Heart left ventricle (tissue), 16 donors: Measurements from ENCODE around the gene KLHDC10. TPM values are rescaled to one million over a fixed set of nuclear protein-coding genes. Genes with fewer than 3 reads are reported as not detected.

Experiments used
- ATAC-seq, 4 donors: fragments of 200-7000 bp; cut with Tn5 transposase; one replicate each; pipeline ENCODE4 v1.9.1; 2020 to 2022; ENCODE audit warnings: moderate library complexity in 4 of 4, mild to moderate bottlenecking in 3 of 4, moderate number of reproducible peaks in 1 of 4
- DNase-seq, 5 donors: peaks; one replicate each; pipeline ENCODE4 v3.0.0-alpha.2; 2020
- H3K27ac ChIP-seq, 12 donors: fragments of 200-600 bp; sonication (generic) in 4 of 12; one replicate each; pipeline versions ENCODE4 v1.5.0 to v1.8.0; 2016 to 2022; ENCODE audit warnings: mild to moderate bottlenecking in 2 of 12
- H3K27me3 ChIP-seq, 9 donors: fragments of 200-600 bp; sonication (generic) in 2 of 9; one replicate each; pipeline versions ENCODE4 v1.5.1 to v1.8.0; 2016 to 2022; ENCODE audit warnings: mild to moderate bottlenecking in 3 of 9
- H3K36me3 ChIP-seq, 9 donors: fragments of 200-600 bp; sonication (generic) in 2 of 9; one replicate each; pipeline versions ENCODE4 v1.5.0 to v1.8.0; 2018 to 2022; ENCODE audit warnings: mild to moderate bottlenecking in 2 of 9
- H3K4me1 ChIP-seq, 12 donors: fragments of 200-600 bp; sonication (generic) in 4 of 12; one replicate each; pipeline versions ENCODE4 v1.5.0 to v1.8.0; 2016 to 2022; ENCODE audit warnings: mild to moderate bottlenecking in 3 of 12
- H3K4me3 ChIP-seq, 12 donors: fragments of 200-600 bp; sonication (generic) in 4 of 12; one replicate each; pipeline versions ENCODE4 v1.5.0 to v1.8.0; 2017 to 2022; ENCODE audit warnings: mild to moderate bottlenecking in 9 of 12, moderate library complexity in 4 of 12
- H3K9me3 ChIP-seq, 12 donors: fragments of 200-600 bp; sonication (generic) in 4 of 12; one replicate each; pipeline versions ENCODE4 v1.5.0 to v1.8.0; 2016 to 2022; ENCODE audit warnings: mild to moderate bottlenecking in 1 of 12
- CTCF ChIP-seq, 12 donors: fragments of 200-600 bp; sonication (generic) in 4 of 12; IDR thresholded peaks; one replicate each; pipeline versions ENCODE4 v1.5.0 to v1.8.0; 2018 to 2022; ENCODE audit warnings: antibody characterized with exemption in 12 of 12, mild to moderate bottlenecking in 5 of 12
- POLR2A ChIP-seq, 2 donors: fragments of 450-650 bp; IDR thresholded peaks; one replicate each; pipeline ENCODE4 v1.6.1; 2017; ENCODE audit warnings: antibody characterized with exemption in 2 of 2, mild to moderate bottlenecking in 2 of 2, moderate library complexity in 2 of 2
- WGBS, 4 donors: extraction: QIAGEN DNeasy Blood & Tissue Kit in 2 of 4; methylation state at CpG; one replicate each; pipeline versions ENCODE4 v1.1.5 to v1.1.7; 2013 to 2018; 5-methylcytosine and 5-hydroxymethylcytosine counted together
- intact Hi-C, 10 donors: fragments of 100-400 bp; cut with DNase I; formaldehyde crosslinking; loops; one replicate each; pipeline versions ENCODE4 v1.11.1 to v1.14.2; 2022
- polyA plus RNA-seq, 2 donors: library from polyadenylated mRNA; stranded (reverse); fragments of 200-250 nt; gene quantifications; one replicate each; pipeline ENCODE4 v1.2.3, GENCODE V29; 2013
- total RNA-seq, 9 donors: library from RNA; depleted of rRNA in 2 of 9; stranded (reverse); fragments of >200 nt in 2 of 9; fragmentation: NEBNext Ultra II Directional in 3 of 9; extraction: Animal tissue kit (Norgen Biotek cat#: 25700) in 3 of 9; gene quantifications; one replicate each; pipeline versions ENCODE4 v1.1.0 to v1.2.4, GENCODE V29; 2016 to 2023
- donor health status: ischemic (EF 13 %, LVEDD 7.1; RV severe dilation, severe dysfunction).
- donor health status: healthy with polysubstance abuse.
- donor health status: DM: no; HTN: yes; CAD: no.
- donor health status: DM: no; HTN: no; CAD: no.
- donor health status: ischemic (EF 25% LVEDD 6.9; RV normal size, moderate dysfunction).
- donor health status: ischemic (EF 25% LVEDD 5.7; RV mildly dilated, moderate dysfunction).
- donor health status: healthy.
- donor health status: DM: yes; HTN: yes; CAD: no.
- donor health status: ischemic (EF 35%, LVEDD 5.7; RV mildly dilated, moderate dysfunction).
- donor health status: nonischemic (EF 11% LVEDD 7.7; RV severe dilation, severe dysfunction).
- donor health status: DM: yes; HTN: yes; CAD: no.
- donor health status: PGD.
- donor health status: ischemic (EF 29% LVEDD 5.4; RV normal size, mild dysfunction).
- donor health status: nonischemic (EF 23%, LVEDD 6.1; RV moderate dilation, normal function).

KLHDC10 gene
- total and polyA plus RNA-seq, 11 donors, result 7.0 to 32.6 (median 26.4) TPM

DNA sequence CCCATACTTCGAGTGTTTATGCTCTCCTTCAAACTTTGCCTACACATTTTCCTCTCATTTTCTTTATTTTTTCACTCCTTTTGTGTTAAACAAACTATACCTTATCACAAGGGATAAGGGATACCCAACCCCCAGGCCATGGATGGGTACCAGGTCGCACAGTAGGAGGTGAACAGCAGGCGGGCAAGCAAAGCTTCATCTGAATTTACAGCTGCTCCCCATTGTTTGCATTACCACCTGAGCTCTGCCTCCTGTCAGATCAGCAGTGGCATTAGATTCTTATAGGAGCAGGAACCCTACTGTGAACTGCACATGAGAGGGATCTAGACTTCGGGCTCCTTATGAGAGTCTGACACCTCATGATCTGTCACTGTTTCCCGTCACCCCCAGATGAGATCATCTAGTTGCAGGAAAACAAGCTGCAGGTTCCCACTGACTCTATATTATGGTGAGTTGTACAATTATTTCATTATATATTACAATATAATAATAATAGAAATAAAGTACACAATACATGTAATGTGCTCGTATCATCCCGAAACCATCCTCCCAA lies 47.6 kb upstream of the KLHDC10 start:
- ATAC-seq (no peak), DNase-seq (no peak)
- H3K36me3 ChIP-seq, result peaks cover 0 to 100% (median 97%) of the 10 kb centered on the region in 9 donors
- peak overlapping the region in 7 of 12 donors; percentile 4 to 82 (median 76) for H3K27ac ChIP-seq
- H3K27me3 ChIP-seq, result no peaks in the 10 kb centered on the region
- TF ChIP-seq POLR2A (IDR thresholded peaks at IDR 0.05), result no peak
- no peak for TF ChIP-seq CTCF (IDR thresholded peaks at IDR 0.05)
- intact Hi-C loops, result no loop called here
- H3K4me3 ChIP-seq, result no peak overlapping the region
- peaks cover 0 to 14% (median 0%) of the 10 kb centered on the region in 12 donors for H3K4me1 ChIP-seq
- 89 to 91% (median 90%) methylated on average over 7 of the region's 7 CpGs for WGBS, 4 donors
- no peaks in the 10 kb centered on the region for H3K9me3 ChIP-seq

DNA sequence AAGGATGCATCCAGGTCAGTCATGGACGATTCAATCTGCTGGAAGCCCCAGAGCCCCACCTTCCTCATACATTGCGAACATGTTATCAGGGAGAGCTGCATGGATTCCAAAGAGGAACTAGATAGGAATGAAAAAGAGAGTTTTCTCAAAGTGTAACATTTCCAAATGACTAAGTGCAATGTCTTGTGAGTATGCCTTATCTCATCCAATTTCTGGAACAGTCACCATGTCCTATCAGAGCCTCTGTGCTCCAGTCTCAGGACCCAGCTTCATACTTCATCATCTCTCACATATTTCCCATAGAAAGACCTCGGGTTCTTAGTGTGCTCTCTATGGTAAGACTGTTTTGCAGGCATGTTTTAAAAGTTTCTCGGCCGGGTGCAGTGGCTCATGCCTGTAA lies 45.9 kb upstream of the KLHDC10 start:
- Histone ChIP-seq H3K27me3 (no peaks in the 10 kb centered on the region), H3K9me3 (no peaks in the 10 kb centered on the region), H3K27ac (no peak overlapping the region), H3K4me1 (peaks cover 0 to 14% (median 0%) of the 10 kb centered on the region in 12 donors), H3K4me3 (no peak overlapping the region), H3K36me3 (peaks cover 0 to 100% (median 98%) of the 10 kb centered on the region in 9 donors)
- ATAC-seq (no peak), DNase-seq (no peak)
- whole genome bisulfite sequencing, 4 donors, result 92 to 94% (median 92%) methylated on average over 5 of the region's 5 CpGs
- intact Hi-C loops, result no loop called here
- no peak for TF ChIP-seq POLR2A (IDR thresholded peaks at IDR 0.05)
- TF ChIP-seq CTCF (IDR thresholded peaks at IDR 0.05), result no peak

DNA sequence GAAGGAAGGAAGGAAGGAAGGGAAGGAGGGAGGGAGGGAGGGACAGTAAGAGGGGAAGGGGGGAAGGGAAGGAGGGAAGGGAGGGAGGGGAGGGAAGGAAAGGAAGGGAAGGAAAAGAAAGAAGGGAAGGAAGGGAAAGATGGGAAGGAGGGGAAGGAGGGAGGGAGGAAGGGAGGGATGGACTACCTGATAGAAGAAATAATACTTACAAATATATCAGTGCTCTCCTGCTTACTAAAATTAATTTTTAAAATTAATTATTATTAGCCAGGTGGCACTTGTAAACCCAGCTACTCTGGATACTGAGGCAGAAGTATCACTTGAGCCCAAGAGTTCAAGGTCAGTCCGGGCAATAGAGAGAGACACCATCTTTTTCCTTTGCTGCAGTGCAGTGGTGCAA lies 37.6 kb upstream of the KLHDC10 start:
- Histone ChIP-seq H3K27me3 (no peaks in the 10 kb centered on the region), H3K4me3 (no peak overlapping the region), H3K27ac (no peak overlapping the region), H3K36me3 (peaks cover 0 to 94% (median 84%) of the 10 kb centered on the region in 9 donors), H3K4me1 (no peaks in the 10 kb centered on the region), H3K9me3 (no peaks in the 10 kb centered on the region)
- intact Hi-C loops, result no loop called here
- no peak for ATAC-seq
- DNase-seq, result no peak
- TF ChIP-seq POLR2A (IDR thresholded peaks at IDR 0.05) (no peak), CTCF (IDR thresholded peaks at IDR 0.05) (no peak)
- 95 to 100% (median 98%) methylated on average over 1 of the region's 1 CpG for WGBS, 4 donors

DNA sequence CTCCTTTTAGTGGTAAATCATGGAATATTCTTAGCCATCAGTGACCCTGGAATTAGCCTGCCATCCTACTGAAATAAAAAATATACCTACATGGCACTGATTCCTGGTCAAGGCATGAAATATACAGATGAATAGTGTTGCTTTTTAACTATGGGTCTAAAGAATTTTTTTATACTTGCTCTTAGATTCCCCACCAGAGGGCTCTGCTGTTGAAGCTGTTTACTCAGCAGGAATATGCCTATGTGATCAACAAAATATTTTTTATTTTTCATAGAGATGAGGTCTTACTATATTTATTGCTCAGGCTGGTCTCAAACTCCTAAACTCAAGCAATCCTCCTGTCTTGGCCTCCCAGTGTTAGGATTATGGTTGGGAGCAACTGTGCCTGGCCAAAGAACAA lies 32.6 kb upstream of the KLHDC10 start:
- DNase-seq (no peak), ATAC-seq (no peak)
- Histone ChIP-seq H3K4me1 (no peaks in the 10 kb centered on the region), H3K36me3 (peaks cover 0 to 98% (median 92%) of the 10 kb centered on the region in 9 donors), H3K27me3 (no peaks in the 10 kb centered on the region), H3K4me3 (no peak overlapping the region), H3K9me3 (no peaks in the 10 kb centered on the region), H3K27ac (no peak overlapping the region)
- intact Hi-C loops, result no loop called here
- TF ChIP-seq POLR2A (IDR thresholded peaks at IDR 0.05) (no peak), CTCF (IDR thresholded peaks at IDR 0.05) (peak in 3 of 12 donors; percentile 10 to 26 (median 24))
